Thymus (tissue), 11 donors: ENCODE data around the gene DHFR. TPM values are rescaled to one million over a fixed set of nuclear protein-coding genes. Genes with fewer than 3 reads are reported as not detected.

Experiments used
- DNase-seq, 9 donors: peaks; one replicate each; pipeline ENCODE4 v3.0.0-alpha.2; 2013; ENCODE audit warnings: low spot score in 9 of 9, low read depth in 6 of 9, missing footprints in 1 of 9
- H3K27ac ChIP-seq, 2 donors: one replicate each; pipeline ENCODE4 v1.5.1; 2013; ENCODE audit warnings: control low read depth in 1 of 2, low read depth in 1 of 2, low read length in 1 of 2, mild to moderate bottlenecking in 1 of 2, moderate library complexity in 1 of 2
- H3K27me3 ChIP-seq, 2 donors: one replicate each; pipeline ENCODE4 v1.5.1; 2013; ENCODE audit warnings: low read length in 1 of 2; ENCODE audit not compliant: control insufficient read depth in 2 of 2, insufficient read depth in 1 of 2
- H3K36me3 ChIP-seq, 2 donors: one replicate each; pipeline ENCODE4 v1.5.1; 2013; ENCODE audit warnings: low read length in 1 of 2, mild to moderate bottlenecking in 1 of 2, moderate library complexity in 1 of 2; ENCODE audit not compliant: control insufficient read depth in 2 of 2, insufficient read depth in 2 of 2
- H3K4me1 ChIP-seq, 2 donors: one replicate each; pipeline ENCODE4 v1.5.1; 2013; ENCODE audit warnings: low read length in 2 of 2; ENCODE audit not compliant: control insufficient read depth in 2 of 2, insufficient read depth in 2 of 2
- H3K4me3 ChIP-seq, 2 donors: one replicate each; pipeline ENCODE4 v1.5.1; 2013; ENCODE audit warnings: low read length in 2 of 2, control low read depth in 1 of 2, mild to moderate bottlenecking in 1 of 2
- H3K9me3 ChIP-seq, 2 donors: one replicate each; pipeline ENCODE4 v1.5.1; 2013; ENCODE audit warnings: low read length in 1 of 2, mild to moderate bottlenecking in 1 of 2; ENCODE audit not compliant: control insufficient read depth in 2 of 2, insufficient read depth in 1 of 2
- WGBS: extraction: QIAGEN DNeasy Blood & Tissue Kit; methylation state at CpG from one replicate; pipeline ENCODE4 v1.1.7; 2013; 5-methylcytosine and 5-hydroxymethylcytosine counted together
- polyA plus RNA-seq: library from polyadenylated mRNA; stranded (reverse); fragments of 200-250 nt; gene quantifications from one replicate; pipeline ENCODE4 v1.2.3, GENCODE V29; 2013
- total RNA-seq: library from RNA; stranded (reverse); fragments of 120-200 nt; gene quantifications from one replicate; pipeline ENCODE4 v1.2.4, GENCODE V29; 2013
- donor health status: healthy.

The DHFR gene
- total and polyA plus RNA-seq, 2 donors, result 15.9 to 76.2 TPM

- Histone ChIP-seq H3K27ac (no peak overlapping the region), H3K27me3 (no peaks in the 10 kb centered on the region), H3K9me3 (no peaks in the 10 kb centered on the region), H3K4me3 (no peak overlapping the region), H3K4me1 (no peaks in the 10 kb centered on the region), H3K36me3 (peaks cover 36 to 57% of the 10 kb centered on the region in 2 donors)
- no peak for DNase-seq
- 95% methylated on average over 4 of the region's 4 CpGs for WGBS
Measured at GRCh38 chr5:80641353-80641752, 13.4 kb downstream of the DHFR start.

- Histone ChIP-seq H3K9me3 (no peaks in the 10 kb centered on the region), H3K4me1 (no peaks in the 10 kb centered on the region), H3K36me3 (peaks cover 16 to 38% of the 10 kb centered on the region in 2 donors), H3K27ac (no peak overlapping the region), H3K4me3 (no peak overlapping the region), H3K27me3 (no peaks in the 10 kb centered on the region)
- DNase-seq, result no peak
Measured at GRCh38 chr5:80634193-80634592, 20.6 kb downstream of the DHFR start.

DNA sequence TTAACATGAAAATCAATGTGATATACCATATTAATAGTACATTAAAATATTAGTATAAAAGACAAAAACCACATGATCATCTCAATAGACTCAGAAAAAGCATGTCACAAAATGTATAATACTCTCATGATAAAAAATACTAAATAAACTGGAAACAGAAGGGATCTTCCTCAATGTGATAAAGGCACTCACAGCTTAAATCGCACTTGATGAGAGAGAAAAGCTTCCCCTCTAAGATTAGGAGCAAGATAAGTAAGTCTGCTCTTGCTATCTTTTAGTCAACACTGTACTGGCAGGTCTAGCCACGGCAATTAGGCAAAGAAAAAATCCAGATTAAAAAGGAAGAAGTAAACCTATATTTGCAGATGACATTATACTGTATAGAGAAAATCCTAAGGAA, 22.1 kb downstream of the DHFR start:
- 97% methylated on average over 2 of the region's 2 CpGs for WGBS
- no peak for DNase-seq
- no peaks in the 10 kb centered on the region for H3K4me1 ChIP-seq
- H3K27me3 ChIP-seq, result no peaks in the 10 kb centered on the region
- H3K9me3 ChIP-seq, result no peaks in the 10 kb centered on the region
- peaks cover 16 to 36% of the 10 kb centered on the region in 2 donors for H3K36me3 ChIP-seq
- no peak overlapping the region for H3K27ac ChIP-seq
- no peak overlapping the region for H3K4me3 ChIP-seq

DNA sequence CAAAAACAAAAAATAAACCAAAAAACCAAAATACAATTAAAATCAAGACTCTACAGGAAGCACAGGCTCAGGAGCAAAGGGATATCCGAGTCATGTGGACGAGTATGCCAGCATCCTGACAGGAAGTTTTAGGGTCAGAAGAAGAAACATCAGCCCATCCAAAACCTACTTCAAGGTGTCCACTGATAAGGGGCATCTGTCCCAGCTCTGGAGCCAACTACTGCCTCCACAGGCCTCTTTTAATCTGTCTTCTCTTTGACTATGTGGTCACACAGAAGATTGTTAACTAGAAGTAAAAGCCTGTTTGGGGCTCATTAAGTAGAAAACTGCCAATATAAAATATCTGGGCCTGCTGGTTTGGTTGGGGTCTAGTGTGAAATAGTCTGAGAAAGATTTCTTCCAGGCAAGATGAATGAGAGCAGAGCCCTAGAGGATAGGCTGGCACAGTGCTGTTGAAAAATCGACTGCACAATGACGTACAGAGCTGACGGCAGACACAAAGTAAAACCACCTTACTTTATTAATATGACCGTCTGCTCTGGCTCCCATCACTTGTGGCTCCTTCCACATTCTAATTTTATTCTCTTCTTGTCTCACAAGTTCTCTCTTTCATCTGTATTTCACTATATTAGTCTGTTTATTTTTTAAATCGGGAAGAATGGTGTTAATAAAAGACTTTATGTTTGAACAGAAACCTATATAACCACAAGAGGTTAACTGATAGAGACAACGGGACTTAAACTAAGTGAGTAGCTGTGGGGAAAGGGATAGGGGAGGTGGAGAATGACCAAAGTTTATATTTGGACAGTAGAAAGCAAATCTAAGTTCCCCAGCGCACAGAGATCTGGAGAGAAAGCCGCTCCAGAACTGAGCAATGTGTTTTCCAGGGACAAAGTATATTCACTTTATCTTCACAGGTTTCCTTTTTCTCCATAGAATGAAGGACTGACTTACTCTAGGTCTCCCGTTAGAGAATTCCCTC, 23.2 kb downstream of the DHFR start:
- Histone ChIP-seq H3K9me3 (no peaks in the 10 kb centered on the region), H3K27me3 (no peaks in the 10 kb centered on the region), H3K4me1 (no peaks in the 10 kb centered on the region), H3K36me3 (peaks cover 16 to 34% of the 10 kb centered on the region in 2 donors), H3K27ac (no peak overlapping the region), H3K4me3 (no peak overlapping the region)
- 98% methylated on average over 11 of the region's 11 CpGs for WGBS
- DNase-seq, result no peak

- Histone ChIP-seq H3K27me3 (no peaks in the 10 kb centered on the region), H3K4me1 (no peaks in the 10 kb centered on the region), H3K9me3 (no peaks in the 10 kb centered on the region), H3K27ac (no peak overlapping the region), H3K4me3 (no peak overlapping the region), H3K36me3 (peaks cover 16 to 29% of the 10 kb centered on the region in 2 donors)
- DNase-seq, result no peak
Measured at GRCh38 chr5:80629281-80629680, 25.5 kb downstream of the DHFR start.

GRCh38 chr5:80625230-80625629, 29.6 kb downstream of the DHFR start:
- H3K36me3 ChIP-seq, result peaks cover 4 to 11% of the 10 kb centered on the region in 2 donors
- DNase-seq, result no peak
- no peak overlapping the region for H3K4me3 ChIP-seq
- H3K9me3 ChIP-seq, result no peaks in the 10 kb centered on the region
- H3K27ac ChIP-seq, result no peak overlapping the region
- H3K27me3 ChIP-seq, result no peaks in the 10 kb centered on the region
- 97% methylated on average over 5 of the region's 5 CpGs for WGBS
- no peaks in the 10 kb centered on the region for H3K4me1 ChIP-seq

DNA sequence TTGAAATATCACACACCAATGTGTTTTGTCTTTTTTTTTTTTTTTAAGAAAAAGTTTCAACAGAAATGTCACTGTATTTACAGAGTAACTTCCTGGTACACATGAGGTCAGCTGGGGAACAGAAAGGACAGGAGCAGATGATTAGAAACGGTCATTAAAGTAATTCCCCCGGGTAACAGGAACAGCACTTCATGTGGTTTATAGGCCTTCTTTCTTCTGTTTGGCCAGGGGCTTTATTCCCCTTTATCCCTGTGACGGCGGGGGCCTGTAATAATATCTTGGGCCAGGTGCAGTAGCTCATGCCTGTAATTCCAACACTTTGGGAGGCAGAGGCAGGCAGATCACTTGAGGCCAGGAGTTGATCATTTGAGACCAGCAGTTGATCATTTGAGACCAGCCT, 30.8 kb downstream of the DHFR start:
- Histone ChIP-seq H3K36me3 (peaks cover 0 to 8% of the 10 kb centered on the region in 2 donors), H3K4me3 (no peak overlapping the region), H3K27me3 (no peaks in the 10 kb centered on the region), H3K27ac (no peak overlapping the region), H3K4me1 (no peaks in the 10 kb centered on the region), H3K9me3 (no peaks in the 10 kb centered on the region)
- WGBS, result 91% methylated on average over 4 of the region's 4 CpGs
- no peak for DNase-seq

DNA sequence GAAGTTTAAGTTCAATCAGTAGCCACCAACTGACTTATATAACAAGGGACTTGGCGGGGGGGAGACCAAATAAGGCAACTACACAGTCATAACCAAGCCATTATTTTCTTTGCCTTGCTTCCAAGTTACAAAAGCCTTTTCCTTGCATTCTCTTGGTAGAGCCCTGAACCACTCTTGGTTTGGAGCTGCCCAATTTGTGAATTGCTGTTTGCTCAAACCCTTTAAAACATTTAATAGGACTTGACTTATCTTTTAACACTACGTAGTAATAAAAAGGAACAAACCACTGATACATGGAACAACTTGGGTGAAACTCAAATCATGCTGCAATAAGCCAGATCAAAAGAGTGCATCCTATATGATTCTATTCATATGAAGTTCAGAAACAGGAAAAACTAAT, 32.0 kb downstream of the DHFR start:
- Histone ChIP-seq H3K4me1 (no peaks in the 10 kb centered on the region), H3K27ac (no peak overlapping the region), H3K4me3 (no peak overlapping the region), H3K9me3 (no peaks in the 10 kb centered on the region), H3K27me3 (no peaks in the 10 kb centered on the region), H3K36me3 (peaks cover 0 to 8% of the 10 kb centered on the region in 2 donors)
- DNase-seq, result no peak
- 98% methylated on average over 2 of the region's 2 CpGs for WGBS

DNA sequence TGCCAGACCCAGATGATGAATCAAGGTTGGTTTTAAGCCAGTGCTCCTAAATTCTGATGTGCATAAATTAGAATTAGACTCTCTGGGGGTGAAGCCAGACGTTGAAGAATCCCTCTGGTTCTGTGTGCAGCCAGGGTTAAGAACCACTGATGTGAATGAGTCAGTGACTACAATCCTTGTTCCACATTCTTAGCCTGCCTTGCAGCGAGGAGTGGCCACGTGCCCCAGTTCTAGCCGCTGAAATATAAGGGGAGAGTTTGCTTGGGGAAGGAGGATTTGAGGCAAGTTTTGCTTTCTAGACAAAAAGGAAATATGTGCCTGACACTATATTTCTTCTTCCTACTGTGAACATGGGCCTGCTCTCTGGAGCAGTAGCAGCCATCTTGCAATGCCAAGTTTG, 34.6 kb downstream of the DHFR start:
- no peak for DNase-seq
- Histone ChIP-seq H3K36me3 (peaks cover 0 to 8% of the 10 kb centered on the region in 2 donors), H3K4me1 (no peaks in the 10 kb centered on the region), H3K4me3 (no peak overlapping the region), H3K9me3 (no peaks in the 10 kb centered on the region), H3K27me3 (no peaks in the 10 kb centered on the region), H3K27ac (no peak overlapping the region)
- WGBS, result 96% methylated on average over 4 of the region's 4 CpGs
